H1 (cell line): ENCODE results near the gene TRIAP1. TPM values are rescaled to one million over a fixed set of nuclear protein-coding genes. Genes with fewer than 3 reads are reported as not detected.

Experiments
- CTCF ChIA-PET: fragments of 300-600 bp; sonication (Branson Sonifier 250); formaldehyde crosslinking; loops from one replicate; lab custom pipeline; 2021; ENCODE audit not compliant: partially characterized antibody; lab: Charles Lee
- POLR2A ChIA-PET: fragments of 300-600 bp; sonication (Branson Sonifier 250); formaldehyde crosslinking; loops from one replicate; lab custom pipeline; 2021; ENCODE audit warnings: inconsistent platforms; ENCODE audit not compliant: partially characterized antibody; lab: Charles Lee
- DNase-seq, 2 experiments: peaks; one replicate each; pipeline versions ENCODE4 v3.0.0 to v3.0.0-alpha.2; 2010 to 2022; ENCODE audit warnings: low spot score in 2 of 2, low read depth in 1 of 2, mixed read lengths in 1 of 2
- FAIRE-seq: peaks from 2 replicates; lab custom pipeline; 2011; peaks lifted over from hg19 to GRCh38; lab: Jason Lieb, UNC
- H2AFZ ChIP-seq: 2 replicates; pipeline ENCODE4 v1.8.1; 2012; ENCODE audit warnings: low read length, inconsistent platforms
- H2AK5ac ChIP-seq: 2 replicates; pipeline ENCODE4 v1.6.1; 2013; ENCODE audit warnings: low read depth, low read length
- H2BK120ac ChIP-seq: replicated peaks from 2 replicates; pipeline ENCODE3; 2013; ENCODE audit warnings: low read depth, low read length, inconsistent platforms
- H2BK12ac ChIP-seq: 2 replicates; pipeline ENCODE4 v1.6.1; 2013; ENCODE audit warnings: low read depth, low read length
- H2BK15ac ChIP-seq: 2 replicates; pipeline ENCODE4 v1.6.1; 2013; ENCODE audit warnings: low read length
- H2BK20ac ChIP-seq: 2 replicates; pipeline ENCODE4 v1.6.1; 2013; ENCODE audit warnings: low read length
- H2BK5ac ChIP-seq: 2 replicates; pipeline ENCODE4 v1.6.1; 2013; ENCODE audit warnings: low read depth, low read length
- H3K14ac ChIP-seq: 2 replicates; pipeline ENCODE4 v1.6.1; 2013; ENCODE audit warnings: inconsistent platforms; ENCODE audit not compliant: insufficient read length
- H3K18ac ChIP-seq: 2 replicates; pipeline ENCODE4 v1.6.1; 2013; ENCODE audit warnings: low read length; ENCODE audit errors: extremely low read depth
- H3K23ac ChIP-seq: 2 replicates; pipeline ENCODE4 v1.6.1; 2013; ENCODE audit warnings: inconsistent platforms; ENCODE audit not compliant: insufficient read length
- H3K23me2 ChIP-seq: 2 replicates; pipeline ENCODE4 v1.6.1; 2013; ENCODE audit warnings: low read depth, low read length
- H3K27ac ChIP-seq: 2 replicates; pipeline ENCODE4 v1.6.1; 2011; ENCODE audit warnings: low read depth, low read length, inconsistent platforms
- H3K27me3 ChIP-seq, 4 experiments: replicated peaks in 1 of 4; 1 replicate in 1 of 4; 2 replicates in 3 of 4; pipeline versions ENCODE4 v1.6.1 to v1.8.1; 2011 to 2013; ENCODE audit warnings: low read length in 3 of 4, mild to moderate bottlenecking in 3 of 4, inconsistent platforms in 2 of 4, mixed read lengths in 2 of 4, moderate library complexity in 1 of 4; ENCODE audit not compliant: control insufficient read depth in 3 of 4, insufficient read depth in 3 of 4; ENCODE audit errors: extremely low read depth in 1 of 4
- H3K36me3 ChIP-seq, 4 experiments: 2 replicates each; pipeline versions ENCODE4 v1.6.1 to v1.8.1; 2011 to 2013; ENCODE audit warnings: mild to moderate bottlenecking in 4 of 4, low read length in 3 of 4, moderate library complexity in 2 of 4, control low read depth in 1 of 4, inconsistent platforms in 1 of 4; ENCODE audit not compliant: insufficient read depth in 4 of 4, control insufficient read depth in 2 of 4
- H3K4ac ChIP-seq: replicated peaks from 2 replicates; pipeline ENCODE3; 2013; ENCODE audit warnings: low read length, low read depth, mixed read lengths, inconsistent platforms; ENCODE audit not compliant: insufficient read length
- H3K4me1 ChIP-seq, 4 experiments: replicated peaks in 1 of 4; 1 replicate in 1 of 4; 2 replicates in 3 of 4; pipeline versions ENCODE4 v1.6.1 to v1.8.1; 2011 to 2013; ENCODE audit warnings: low read length in 3 of 4, inconsistent platforms in 2 of 4, mixed read lengths in 1 of 4; ENCODE audit not compliant: insufficient read depth in 4 of 4, control insufficient read depth in 3 of 4
- H3K4me2 ChIP-seq, 2 experiments: 2 replicates each; pipeline versions ENCODE4 v1.6.1 to v1.8.1; 2011 to 2013; ENCODE audit warnings: low read depth in 2 of 2, low read length in 2 of 2, control low read depth in 1 of 2, inconsistent platforms in 1 of 2, mild to moderate bottlenecking in 1 of 2; ENCODE audit not compliant: insufficient read depth in 1 of 2
- H3K4me3 ChIP-seq, 4 experiments: fragments of 200-600, 300-600 bp in 1 of 4; sonication (generic), shearing (Covaris generic), sonication (Bioruptor Twin) in 1 of 4; 2 replicates each; pipeline versions ENCODE4 v1.5.1 to v1.8.1; 2011 to 2016; ENCODE audit warnings: low read length in 4 of 4, low read depth in 3 of 4, control low read depth in 2 of 4, inconsistent platforms in 2 of 4, mild to moderate bottlenecking in 2 of 4, mixed read lengths in 1 of 4, moderate library complexity in 1 of 4; ENCODE audit not compliant: insufficient read depth in 2 of 4; ENCODE audit errors: extremely low read depth in 1 of 4
- H3K56ac ChIP-seq: replicated peaks from 2 replicates; pipeline ENCODE3; 2013; ENCODE audit warnings: low read depth, mild to moderate bottlenecking, mixed read lengths, low read length, inconsistent platforms; ENCODE audit not compliant: insufficient read length
- H3K79me1 ChIP-seq: 2 replicates; pipeline ENCODE4 v1.6.1; 2013; ENCODE audit warnings: low read depth, low read length, control low read depth
- H3K79me2 ChIP-seq, 2 experiments: 2 replicates each; pipeline versions ENCODE4 v1.6.1 to v1.8.1; 2012 to 2013; ENCODE audit warnings: low read length in 2 of 2, mild to moderate bottlenecking in 2 of 2, inconsistent platforms in 1 of 2; ENCODE audit not compliant: insufficient read depth in 2 of 2, control insufficient read depth in 1 of 2
- H3K9ac ChIP-seq, 4 experiments: replicated peaks in 1 of 4; 1 replicate in 1 of 4; 2 replicates in 3 of 4; pipeline versions ENCODE4 v1.6.1 to v1.8.1; 2011 to 2013; ENCODE audit warnings: low read depth in 3 of 4, low read length in 3 of 4, control low read depth in 2 of 4, mild to moderate bottlenecking in 2 of 4, moderate library complexity in 2 of 4, inconsistent platforms in 1 of 4; ENCODE audit errors: extremely low read depth in 1 of 4
- H3K9me3 ChIP-seq, 2 experiments: 2 replicates each; pipeline versions ENCODE4 v1.6.1 to v1.8.1; 2012 to 2013; ENCODE audit warnings: mild to moderate bottlenecking in 2 of 2, moderate library complexity in 2 of 2, control low read depth in 1 of 2, inconsistent platforms in 1 of 2, low read depth in 1 of 2, low read length in 1 of 2, mixed read lengths in 1 of 2; ENCODE audit not compliant: insufficient read depth in 2 of 2
- H4K20me1 ChIP-seq, 2 experiments: replicated peaks in 1 of 2; 2 replicates each; pipeline versions ENCODE3 to v1.8.1; 2011 to 2013; ENCODE audit warnings: inconsistent platforms in 2 of 2, low read length in 2 of 2, mild to moderate bottlenecking in 1 of 2; ENCODE audit not compliant: insufficient read depth in 2 of 2, control insufficient read depth in 1 of 2
- H4K5ac ChIP-seq: 2 replicates; pipeline ENCODE4 v1.6.1; 2013; ENCODE audit warnings: low read length, low read depth, mixed read lengths, inconsistent platforms; ENCODE audit not compliant: insufficient read length
- H4K8ac ChIP-seq: 2 replicates; pipeline ENCODE4 v1.8.0; 2013; ENCODE audit warnings: mild to moderate bottlenecking, moderate library complexity, low read length, inconsistent platforms; ENCODE audit not compliant: insufficient read depth; ENCODE audit errors: extremely low read depth
- H4K91ac ChIP-seq: replicated peaks from 2 replicates; pipeline ENCODE3; 2013; ENCODE audit warnings: low read length, mixed read lengths, inconsistent platforms; ENCODE audit not compliant: insufficient read length
- KDM5A ChIP-seq: fragments of 200-600 bp; IDR thresholded peaks from 2 replicates; pipeline ENCODE4 v1.7.1; 2012; ENCODE audit warnings: mild to moderate bottlenecking, low read length, inconsistent platforms, mixed read lengths
- MAFK ChIP-seq: IDR thresholded peaks from 2 replicates; pipeline ENCODE4 v1.6.1; 2012; ENCODE audit warnings: low read depth, mild to moderate bottlenecking, improper control_type of control experiment, low read length
- WGBS, 2 experiments: shearing (Covaris generic) in 1 of 2; methylation state at CpG; one replicate each; pipeline versions ENCODE4 v1.1.6 to v1.1.7; 2013 to 2015; ENCODE audit warnings: low lambda C conversion rate in 2 of 2, mixed read lengths in 2 of 2, inconsistent platforms in 1 of 2, low coverage in 1 of 2, missing lambda C conversion rate in 1 of 2; ENCODE audit not compliant: insufficient replicate concordance in 2 of 2, insufficient coverage in 1 of 2, insufficient read length in 1 of 2; ENCODE audit errors: extremely low coverage in 1 of 2, missing lambda C conversion rate in 1 of 2; 5-methylcytosine and 5-hydroxymethylcytosine counted together
- polyA plus RNA-seq, 7 experiments: library from polyadenylated mRNA; depleted of rRNA in 3 of 7; stranded (reverse) in 5 of 7; unstranded in 2 of 7; fragments of >200 nt in 5 of 7; fragments of 200-250 nt in 2 of 7; gene quantifications; 1 replicate in 5 of 7; 2 replicates in 1 of 7; 4 replicates in 1 of 7; pipeline versions ENCODE4 v1.2.1 to v1.2.3, GENCODE V29; 2011 to 2013; ENCODE audit warnings: missing spikeins in 2 of 7, mixed read lengths in 2 of 7
- total RNA-seq: library from RNA; stranded (reverse); fragmentation: NEBNext Ultra II Directional; extraction: Animal tissue kit (Norgen Biotek cat#: 25700); gene quantifications from 2 replicates; pipeline ENCODE4 v1.2.1, GENCODE V29; 2021

TRIAP1 gene
- total and polyA plus RNA-seq, 2 of the 8 experiments (the other 6 are each of a cell fraction or from before 2014, with no cell fraction given): 42.0 to 63.4 TPM

- H3K36me3 ChIP-seq: no peaks in the 10 kb centered on the region
- H2BK20ac ChIP-seq: no peak overlapping the region
- DNase-seq: no peak
- no peak overlapping the region for H3K18ac ChIP-seq
- CTCF ChIA-PET: interaction anchor here (1.8 kb wide), 1 partner anchor 55 kb away, joined by 6 read pairs; no protein-coding TSS in a partner anchor
- FAIRE-seq: no peak
- 88% methylated on average over 4 of the region's 4 CpGs; no CpG with 5 or more reads in 1 of the 2 experiments for WGBS, 2 experiments
- no peak overlapping the region for H2BK5ac ChIP-seq
- H4K20me1 ChIP-seq: no peaks in the 10 kb centered on the region
- no peak overlapping the region for H3K23ac ChIP-seq
- H3K4me3 ChIP-seq: no peak overlapping the region
- H2AK5ac ChIP-seq: peak overlapping the region; percentile 39; the same call in 1 of the 2 replicates
- H2BK120ac ChIP-seq: no peak overlapping the region
- H2AFZ ChIP-seq: no peak overlapping the region
- no peaks in the 10 kb centered on the region for H3K9me3 ChIP-seq
- no peaks in the 10 kb centered on the region for H3K79me2 ChIP-seq
- no peaks in the 10 kb centered on the region for H3K27me3 ChIP-seq
- no peak overlapping the region for H3K27ac ChIP-seq
- no peaks in the 10 kb centered on the region for H3K79me1 ChIP-seq
- H3K9ac ChIP-seq: no peak overlapping the region
- peaks cover 0 to 4% (median 0%) of the 10 kb centered on the region in 4 experiments; a peak in 1 of 7 replicates for H3K4me1 ChIP-seq
- H3K4me2 ChIP-seq: no peak overlapping the region
- no peak overlapping the region for H4K8ac ChIP-seq
- no peak overlapping the region for H2BK12ac ChIP-seq
- no peak overlapping the region for H3K56ac ChIP-seq
- no peak overlapping the region for H4K5ac ChIP-seq
- H3K14ac ChIP-seq: no peak overlapping the region
- no peak overlapping the region for H3K4ac ChIP-seq
- no peaks in the 10 kb centered on the region for H3K23me2 ChIP-seq
- no peak overlapping the region for H4K91ac ChIP-seq
- no peak overlapping the region for H2BK15ac ChIP-seq
- POLR2A ChIA-PET: interaction anchor here (1.2 to 1.6 kb wide), 2 partner anchors 55 to 71 kb away, joined by 4 read pairs; no protein-coding TSS in a partner anchor
- no peak for TF ChIP-seq KDM5A
- no peak for TF ChIP-seq MAFK
Observed at GRCh38 chr12:120421701-120422100, 24.5 kb downstream of the TRIAP1 start.
